WTC11 (cell line): ENCODE measurements around the gene NTRK3. TPM values are rescaled to one million over a fixed set of nuclear protein-coding genes. Genes with fewer than 3 reads are reported as not detected.

ENCODE experiments used
- ATAC-seq: fragments of 200-7000 bp; cut with Tn5 transposase; 2 replicates; pipeline ENCODE4 v1.10.0; 2021; ENCODE audit warnings: mild to moderate bottlenecking, moderate library complexity
- CTCF ChIA-PET: fragments of 300-600 bp; sonication (Branson Sonifier 250); formaldehyde crosslinking; loops from one replicate; lab custom pipeline; 2021; ENCODE audit warnings: antibody characterized with exemption; lab: Charles Lee
- POLR2A ChIA-PET: fragments of 350-600 bp; sonication (Branson Sonifier 250); formaldehyde crosslinking; loops from one replicate; lab custom pipeline; 2021; ENCODE audit warnings: antibody characterized with exemption; lab: Charles Lee
- DNase-seq: peaks from one replicate; pipeline ENCODE4 v3.0.0; 2021; ENCODE audit warnings: low spot score
- H3K27ac Mint-ChIP-seq: 2 replicates; pipeline ENCODE4 v1.8.0; 2021; ENCODE audit warnings: mixed read lengths
- H3K27me3 Mint-ChIP-seq: 2 replicates; pipeline ENCODE4 v1.8.0; 2021; ENCODE audit warnings: low read depth, mild to moderate bottlenecking, moderate library complexity, mixed read lengths
- H3K36me3 Mint-ChIP-seq: 2 replicates; pipeline ENCODE4 v1.8.0; 2021; ENCODE audit warnings: mixed read lengths
- H3K4me1 Mint-ChIP-seq: 2 replicates; pipeline ENCODE4 v1.8.0; 2022; ENCODE audit warnings: mixed read lengths
- H3K4me3 Mint-ChIP-seq: 2 replicates; pipeline ENCODE4 v1.8.0; 2021; ENCODE audit warnings: mild to moderate bottlenecking, moderate library complexity, mixed read lengths
- H3K9me3 Mint-ChIP-seq: 2 replicates; pipeline ENCODE4 v1.8.0; 2021; ENCODE audit warnings: mixed read lengths
- FOXP1 ChIP-seq: sonication (generic); formaldehyde crosslinking; IDR thresholded peaks from 2 replicates; pipeline ENCODE4 v1.8.0; 2022; ENCODE audit warnings: missing genetic modification reagents, mild to moderate bottlenecking, moderate library complexity, borderline replicate concordance
- HMGA2 ChIP-seq: fragments of 250-450 bp; sonication (Bioruptor Pico); IDR thresholded peaks from 2 replicates; pipeline ENCODE4 v1.4.0; 2021; ENCODE audit warnings: mild to moderate bottlenecking, moderate library complexity
- JAZF1 ChIP-seq: fragments of 250-450 bp; sonication (Bioruptor Pico); IDR thresholded peaks from 2 replicates; pipeline ENCODE4 v1.9.0; 2021; ENCODE audit warnings: moderate library complexity, mild to moderate bottlenecking, inconsistent platforms
- MXD4 ChIP-seq: fragments of 250-450 bp; sonication (Bioruptor Pico); IDR thresholded peaks from 2 replicates; pipeline ENCODE4 v1.8.0; 2021; ENCODE audit warnings: mild to moderate bottlenecking, moderate library complexity, borderline replicate concordance
- NFYB ChIP-seq: sonication (generic); formaldehyde crosslinking; conservative IDR thresholded peaks from 2 replicates; pipeline ENCODE4 v1.8.0; 2022; ENCODE audit warnings: low read depth, missing genetic modification reagents
- NR3C1 ChIP-seq: sonication (generic); formaldehyde crosslinking; conservative IDR thresholded peaks from 2 replicates; pipeline ENCODE4 v1.8.1; 2023; ENCODE audit warnings: low read depth, mild to moderate bottlenecking, missing genetic modification reagents
- OVOL2 ChIP-seq: fragments of 250-450 bp; sonication (Bioruptor Pico); IDR thresholded peaks from 2 replicates; pipeline ENCODE4 v1.9.0; 2021; ENCODE audit warnings: mild to moderate bottlenecking, borderline replicate concordance
- RELA ChIP-seq: sonication (generic); formaldehyde crosslinking; IDR thresholded peaks from 2 replicates; pipeline ENCODE4 v1.8.1; 2022; ENCODE audit warnings: missing genetic modification reagents, mild to moderate bottlenecking, borderline replicate concordance
- TEAD1 ChIP-seq: sonication (generic); formaldehyde crosslinking; IDR thresholded peaks from 2 replicates; pipeline ENCODE4 v1.8.0; 2022; ENCODE audit warnings: mild to moderate bottlenecking, missing genetic modification reagents
- TEAD4 ChIP-seq: sonication (generic); formaldehyde crosslinking; IDR thresholded peaks from 2 replicates; pipeline ENCODE4 v1.8.0; 2022; ENCODE audit warnings: mild to moderate bottlenecking, missing genetic modification reagents
- ZNF263 ChIP-seq: sonication (generic); formaldehyde crosslinking; IDR thresholded peaks from 2 replicates; pipeline ENCODE4 v1.8.1; 2022; ENCODE audit warnings: low read depth, mild to moderate bottlenecking, moderate library complexity, missing genetic modification reagents
- ZNF416 ChIP-seq: fragments of 250-450 bp; sonication (Bioruptor Pico); IDR thresholded peaks from 2 replicates; pipeline ENCODE4 v1.9.0; 2021; ENCODE audit warnings: mild to moderate bottlenecking, inconsistent platforms
- ZNF671 ChIP-seq: fragments of 250-450 bp; sonication (Bioruptor Pico); IDR thresholded peaks from 2 replicates; pipeline ENCODE4 v1.8.0; 2021; ENCODE audit warnings: mild to moderate bottlenecking
- total RNA-seq: library from RNA; stranded (reverse); gene quantifications from 3 replicates; pipeline ENCODE4 v1.2.3, GENCODE V29; 2021
- TF ChIP-seq, protein P1 (sequence below): sonication (generic); formaldehyde crosslinking; IDR thresholded peaks from 2 replicates; pipeline ENCODE4 v1.8.0; 2022; ENCODE audit warnings: mild to moderate bottlenecking, missing genetic modification reagents
- TF ChIP-seq, protein P2 (sequence below): fragments of 250-450 bp; sonication (Bioruptor Pico); IDR thresholded peaks from 2 replicates; pipeline ENCODE4 v1.8.0; 2021; ENCODE audit warnings: mild to moderate bottlenecking
- TF ChIP-seq, protein P3 (sequence below): sonication (generic); formaldehyde crosslinking; conservative IDR thresholded peaks from 2 replicates; pipeline ENCODE4 v1.8.1; 2023; ENCODE audit warnings: mild to moderate bottlenecking, low read depth, missing genetic modification reagents, moderate library complexity
- TF ChIP-seq, protein P4 (sequence below): sonication (generic); formaldehyde crosslinking; IDR thresholded peaks from 2 replicates; pipeline ENCODE4 v1.8.0; 2023; ENCODE audit warnings: mild to moderate bottlenecking, missing genetic modification reagents
- TF ChIP-seq, protein P5 (sequence below): sonication (generic); formaldehyde crosslinking; IDR thresholded peaks from 2 replicates; pipeline ENCODE4 v1.8.0; 2022; ENCODE audit warnings: missing genetic modification reagents
- TF ChIP-seq, protein P6 (sequence below): sonication (generic); formaldehyde crosslinking; IDR thresholded peaks from 2 replicates; pipeline ENCODE4 v1.8.1; 2022; ENCODE audit warnings: low read depth, missing genetic modification reagents, borderline replicate concordance

The NTRK3 gene
- total RNA-seq, 1 experiment from 2014 or later: 12.3 TPM

DNA sequence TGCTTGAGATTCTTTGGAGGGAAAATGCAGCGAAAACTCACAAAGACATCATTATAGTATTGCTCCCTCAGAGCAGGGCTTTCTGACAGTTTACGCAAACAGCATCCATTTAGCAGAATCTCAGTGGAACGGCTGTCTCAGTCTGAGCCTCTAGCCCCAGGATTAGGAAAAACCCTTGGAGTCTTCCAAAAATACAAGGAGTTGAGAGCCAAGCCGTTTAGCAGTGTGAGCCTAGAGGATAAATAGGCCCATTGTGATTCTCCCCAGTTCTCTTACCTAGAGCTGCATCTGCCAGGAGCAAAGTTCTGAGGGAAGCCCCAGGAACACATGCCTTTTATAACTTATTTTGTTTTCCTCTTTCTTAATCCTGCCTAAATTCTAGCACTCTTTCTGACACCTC, 359.6 kb downstream of the NTRK3 start:
- H3K36me3 Mint-ChIP-seq: no peaks in the 10 kb centered on the region
- ChIA-PET POLR2A (no interaction called here), CTCF (no interaction called here)
- TF ChIP-seq, protein P1, sequence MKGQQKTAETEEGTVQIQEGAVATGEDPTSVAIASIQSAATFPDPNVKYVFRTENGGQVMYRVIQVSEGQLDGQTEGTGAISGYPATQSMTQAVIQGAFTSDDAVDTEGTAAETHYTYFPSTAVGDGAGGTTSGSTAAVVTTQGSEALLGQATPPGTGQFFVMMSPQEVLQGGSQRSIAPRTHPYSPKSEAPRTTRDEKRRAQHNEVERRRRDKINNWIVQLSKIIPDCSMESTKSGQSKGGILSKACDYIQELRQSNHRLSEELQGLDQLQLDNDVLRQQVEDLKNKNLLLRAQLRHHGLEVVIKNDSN (CRISPR knock-in tag): no peak
- no peak for TF ChIP-seq ZNF416 (CRISPR knock-in tag)
- no peak for TF ChIP-seq JAZF1 (CRISPR knock-in tag)
- no peak for TF ChIP-seq HMGA2 (CRISPR knock-in tag)
- TF ChIP-seq ZNF671 (CRISPR knock-in tag): no peak
- TF ChIP-seq MXD4 (CRISPR knock-in tag): no peak
- TF ChIP-seq, protein P2, sequence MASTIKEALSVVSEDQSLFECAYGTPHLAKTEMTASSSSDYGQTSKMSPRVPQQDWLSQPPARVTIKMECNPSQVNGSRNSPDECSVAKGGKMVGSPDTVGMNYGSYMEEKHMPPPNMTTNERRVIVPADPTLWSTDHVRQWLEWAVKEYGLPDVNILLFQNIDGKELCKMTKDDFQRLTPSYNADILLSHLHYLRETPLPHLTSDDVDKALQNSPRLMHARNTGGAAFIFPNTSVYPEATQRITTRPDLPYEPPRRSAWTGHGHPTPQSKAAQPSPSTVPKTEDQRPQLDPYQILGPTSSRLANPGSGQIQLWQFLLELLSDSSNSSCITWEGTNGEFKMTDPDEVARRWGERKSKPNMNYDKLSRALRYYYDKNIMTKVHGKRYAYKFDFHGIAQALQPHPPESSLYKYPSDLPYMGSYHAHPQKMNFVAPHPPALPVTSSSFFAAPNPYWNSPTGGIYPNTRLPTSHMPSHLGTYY: no peak
- no peak for TF ChIP-seq RELA (CRISPR knock-in tag)
- TF ChIP-seq TEAD1 (CRISPR knock-in tag): no peak
- H3K27ac Mint-ChIP-seq: no peak overlapping the region
- H3K27me3 Mint-ChIP-seq: no peaks in the 10 kb centered on the region
- H3K4me3 Mint-ChIP-seq: no peak overlapping the region
- DNase-seq (no peak), ATAC-seq (no peak; the same call in 1 of the 2 replicates)
- H3K9me3 Mint-ChIP-seq: no peaks in the 10 kb centered on the region
- H3K4me1 Mint-ChIP-seq: no peaks in the 10 kb centered on the region

DNA sequence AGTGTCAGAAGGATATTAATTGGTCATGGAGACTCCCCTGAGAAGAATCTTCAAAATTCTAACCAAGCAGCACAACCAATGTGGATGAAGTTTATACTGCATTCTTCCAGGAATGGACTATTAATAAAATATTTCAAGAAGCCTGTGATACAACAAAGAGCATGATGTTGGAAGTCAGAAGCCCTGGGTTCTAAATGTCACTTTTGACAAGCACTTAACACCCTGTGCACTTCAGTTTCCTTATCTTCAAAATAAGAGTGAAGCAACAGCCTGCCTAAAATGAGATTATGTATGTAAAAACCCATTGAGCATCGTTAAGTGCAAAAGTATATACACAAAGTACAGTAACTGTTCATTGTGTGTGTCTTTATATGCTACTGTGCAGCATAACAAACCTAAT, 369.4 kb downstream of the NTRK3 start:
- Mint-ChIP-seq H3K9me3 (peaks cover 6% of the 10 kb centered on the region; the same call in 1 of the 2 replicates), H3K4me3 (no peak overlapping the region), H3K27me3 (no peaks in the 10 kb centered on the region; the same call in 1 of the 2 replicates), H3K27ac (no peak overlapping the region), H3K4me1 (no peaks in the 10 kb centered on the region), H3K36me3 (no peaks in the 10 kb centered on the region)
- TF ChIP-seq NFYB (CRISPR knock-in tag) (no peak), ZNF263 (CRISPR knock-in tag) (no peak), RELA (CRISPR knock-in tag) (no peak), FOXP1 (CRISPR knock-in tag) (no peak), NR3C1 (no peak), TEAD4 (no peak), ZNF671 (CRISPR knock-in tag) (no peak), OVOL2 (CRISPR knock-in tag) (no peak)
- TF ChIP-seq, protein P3, sequence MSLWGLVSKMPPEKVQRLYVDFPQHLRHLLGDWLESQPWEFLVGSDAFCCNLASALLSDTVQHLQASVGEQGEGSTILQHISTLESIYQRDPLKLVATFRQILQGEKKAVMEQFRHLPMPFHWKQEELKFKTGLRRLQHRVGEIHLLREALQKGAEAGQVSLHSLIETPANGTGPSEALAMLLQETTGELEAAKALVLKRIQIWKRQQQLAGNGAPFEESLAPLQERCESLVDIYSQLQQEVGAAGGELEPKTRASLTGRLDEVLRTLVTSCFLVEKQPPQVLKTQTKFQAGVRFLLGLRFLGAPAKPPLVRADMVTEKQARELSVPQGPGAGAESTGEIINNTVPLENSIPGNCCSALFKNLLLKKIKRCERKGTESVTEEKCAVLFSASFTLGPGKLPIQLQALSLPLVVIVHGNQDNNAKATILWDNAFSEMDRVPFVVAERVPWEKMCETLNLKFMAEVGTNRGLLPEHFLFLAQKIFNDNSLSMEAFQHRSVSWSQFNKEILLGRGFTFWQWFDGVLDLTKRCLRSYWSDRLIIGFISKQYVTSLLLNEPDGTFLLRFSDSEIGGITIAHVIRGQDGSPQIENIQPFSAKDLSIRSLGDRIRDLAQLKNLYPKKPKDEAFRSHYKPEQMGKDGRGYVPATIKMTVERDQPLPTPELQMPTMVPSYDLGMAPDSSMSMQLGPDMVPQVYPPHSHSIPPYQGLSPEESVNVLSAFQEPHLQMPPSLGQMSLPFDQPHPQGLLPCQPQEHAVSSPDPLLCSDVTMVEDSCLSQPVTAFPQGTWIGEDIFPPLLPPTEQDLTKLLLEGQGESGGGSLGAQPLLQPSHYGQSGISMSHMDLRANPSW (CRISPR knock-in tag): no peak
- TF ChIP-seq, protein P4, sequence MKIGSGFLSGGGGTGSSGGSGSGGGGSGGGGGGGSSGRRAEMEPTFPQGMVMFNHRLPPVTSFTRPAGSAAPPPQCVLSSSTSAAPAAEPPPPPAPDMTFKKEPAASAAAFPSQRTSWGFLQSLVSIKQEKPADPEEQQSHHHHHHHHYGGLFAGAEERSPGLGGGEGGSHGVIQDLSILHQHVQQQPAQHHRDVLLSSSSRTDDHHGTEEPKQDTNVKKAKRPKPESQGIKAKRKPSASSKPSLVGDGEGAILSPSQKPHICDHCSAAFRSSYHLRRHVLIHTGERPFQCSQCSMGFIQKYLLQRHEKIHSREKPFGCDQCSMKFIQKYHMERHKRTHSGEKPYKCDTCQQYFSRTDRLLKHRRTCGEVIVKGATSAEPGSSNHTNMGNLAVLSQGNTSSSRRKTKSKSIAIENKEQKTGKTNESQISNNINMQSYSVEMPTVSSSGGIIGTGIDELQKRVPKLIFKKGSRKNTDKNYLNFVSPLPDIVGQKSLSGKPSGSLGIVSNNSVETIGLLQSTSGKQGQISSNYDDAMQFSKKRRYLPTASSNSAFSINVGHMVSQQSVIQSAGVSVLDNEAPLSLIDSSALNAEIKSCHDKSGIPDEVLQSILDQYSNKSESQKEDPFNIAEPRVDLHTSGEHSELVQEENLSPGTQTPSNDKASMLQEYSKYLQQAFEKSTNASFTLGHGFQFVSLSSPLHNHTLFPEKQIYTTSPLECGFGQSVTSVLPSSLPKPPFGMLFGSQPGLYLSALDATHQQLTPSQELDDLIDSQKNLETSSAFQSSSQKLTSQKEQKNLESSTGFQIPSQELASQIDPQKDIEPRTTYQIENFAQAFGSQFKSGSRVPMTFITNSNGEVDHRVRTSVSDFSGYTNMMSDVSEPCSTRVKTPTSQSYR: no peak
- TF ChIP-seq, protein P5, sequence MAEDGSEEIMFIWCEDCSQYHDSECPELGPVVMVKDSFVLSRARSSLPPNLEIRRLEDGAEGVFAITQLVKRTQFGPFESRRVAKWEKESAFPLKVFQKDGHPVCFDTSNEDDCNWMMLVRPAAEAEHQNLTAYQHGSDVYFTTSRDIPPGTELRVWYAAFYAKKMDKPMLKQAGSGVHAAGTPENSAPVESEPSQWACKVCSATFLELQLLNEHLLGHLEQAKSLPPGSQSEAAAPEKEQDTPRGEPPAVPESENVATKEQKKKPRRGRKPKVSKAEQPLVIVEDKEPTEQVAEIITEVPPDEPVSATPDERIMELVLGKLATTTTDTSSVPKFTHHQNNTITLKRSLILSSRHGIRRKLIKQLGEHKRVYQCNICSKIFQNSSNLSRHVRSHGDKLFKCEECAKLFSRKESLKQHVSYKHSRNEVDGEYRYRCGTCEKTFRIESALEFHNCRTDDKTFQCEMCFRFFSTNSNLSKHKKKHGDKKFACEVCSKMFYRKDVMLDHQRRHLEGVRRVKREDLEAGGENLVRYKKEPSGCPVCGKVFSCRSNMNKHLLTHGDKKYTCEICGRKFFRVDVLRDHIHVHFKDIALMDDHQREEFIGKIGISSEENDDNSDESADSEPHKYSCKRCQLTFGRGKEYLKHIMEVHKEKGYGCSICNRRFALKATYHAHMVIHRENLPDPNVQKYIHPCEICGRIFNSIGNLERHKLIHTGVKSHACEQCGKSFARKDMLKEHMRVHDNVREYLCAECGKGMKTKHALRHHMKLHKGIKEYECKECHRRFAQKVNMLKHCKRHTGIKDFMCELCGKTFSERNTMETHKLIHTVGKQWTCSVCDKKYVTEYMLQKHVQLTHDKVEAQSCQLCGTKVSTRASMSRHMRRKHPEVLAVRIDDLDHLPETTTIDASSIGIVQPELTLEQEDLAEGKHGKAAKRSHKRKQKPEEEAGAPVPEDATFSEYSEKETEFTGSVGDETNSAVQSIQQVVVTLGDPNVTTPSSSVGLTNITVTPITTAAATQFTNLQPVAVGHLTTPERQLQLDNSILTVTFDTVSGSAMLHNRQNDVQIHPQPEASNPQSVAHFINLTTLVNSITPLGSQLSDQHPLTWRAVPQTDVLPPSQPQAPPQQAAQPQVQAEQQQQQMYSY (CRISPR knock-in tag): no peak
- TF ChIP-seq, protein P2: no peak
- TF ChIP-seq, protein P6, sequence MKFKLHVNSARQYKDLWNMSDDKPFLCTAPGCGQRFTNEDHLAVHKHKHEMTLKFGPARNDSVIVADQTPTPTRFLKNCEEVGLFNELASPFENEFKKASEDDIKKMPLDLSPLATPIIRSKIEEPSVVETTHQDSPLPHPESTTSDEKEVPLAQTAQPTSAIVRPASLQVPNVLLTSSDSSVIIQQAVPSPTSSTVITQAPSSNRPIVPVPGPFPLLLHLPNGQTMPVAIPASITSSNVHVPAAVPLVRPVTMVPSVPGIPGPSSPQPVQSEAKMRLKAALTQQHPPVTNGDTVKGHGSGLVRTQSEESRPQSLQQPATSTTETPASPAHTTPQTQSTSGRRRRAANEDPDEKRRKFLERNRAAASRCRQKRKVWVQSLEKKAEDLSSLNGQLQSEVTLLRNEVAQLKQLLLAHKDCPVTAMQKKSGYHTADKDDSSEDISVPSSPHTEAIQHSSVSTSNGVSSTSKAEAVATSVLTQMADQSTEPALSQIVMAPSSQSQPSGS (CRISPR knock-in tag): no peak
- CTCF ChIA-PET: no interaction called here
- no peak for ATAC-seq
- no peak for DNase-seq
- POLR2A ChIA-PET: interaction anchor here (0.5 kb wide), 1 partner anchor 11 kb away, joined by 4 read pairs; no protein-coding TSS in a partner anchor
